ENCODE data around the gene VARS2. TPM values are rescaled to one million over a fixed set of nuclear protein-coding genes. Genes with fewer than 3 reads are reported as not detected.
"Not testable (repeated sequence)": the region's sequence is repeated elsewhere in the genome, so short reads cannot be mapped to it uniquely, and the experiment has no call there.

Gene VARS2
- polyA plus RNA-seq, 3 donors from 2014 or later: 12.0 to 17.5 (median 12.6) TPM

DNA sequence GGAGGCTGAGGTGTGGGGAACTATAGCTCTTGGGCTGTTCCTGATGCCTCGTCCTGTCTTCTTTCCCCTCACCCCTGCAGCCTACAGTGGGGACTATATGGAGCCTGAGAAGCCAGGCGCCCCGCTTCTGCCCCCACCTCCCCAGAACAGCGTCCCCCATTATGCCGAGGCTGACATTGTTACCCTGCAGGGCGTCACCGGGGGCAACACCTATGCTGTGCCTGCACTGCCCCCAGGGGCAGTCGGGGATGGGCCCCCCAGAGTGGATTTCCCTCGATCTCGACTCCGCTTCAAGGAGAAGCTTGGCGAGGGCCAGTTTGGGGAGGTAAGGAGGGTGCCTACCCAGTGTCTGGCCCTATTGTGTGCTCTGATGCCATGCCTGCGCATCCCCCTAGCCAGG, 17.5 kb upstream of the VARS2 start:
- no peaks in the 10 kb centered on the region for H3K4me1 Mint-ChIP-seq
- peaks cover 0 to 2% (median 0%) of the 10 kb centered on the region in 3 donors for H3K27me3 Mint-ChIP-seq (ENCODE audit: low read depth in 3 of 3)
- no peak overlapping the region for H3K27ac Mint-ChIP-seq
- peaks cover 7 to 24% (median 7%) of the 10 kb centered on the region in 3 donors for H3K36me3 Mint-ChIP-seq
- no peak overlapping the region for H3K4me3 Mint-ChIP-seq
- DNase-seq: no peak
- H3K9me3 Mint-ChIP-seq: no peaks in the 10 kb centered on the region

DNA sequence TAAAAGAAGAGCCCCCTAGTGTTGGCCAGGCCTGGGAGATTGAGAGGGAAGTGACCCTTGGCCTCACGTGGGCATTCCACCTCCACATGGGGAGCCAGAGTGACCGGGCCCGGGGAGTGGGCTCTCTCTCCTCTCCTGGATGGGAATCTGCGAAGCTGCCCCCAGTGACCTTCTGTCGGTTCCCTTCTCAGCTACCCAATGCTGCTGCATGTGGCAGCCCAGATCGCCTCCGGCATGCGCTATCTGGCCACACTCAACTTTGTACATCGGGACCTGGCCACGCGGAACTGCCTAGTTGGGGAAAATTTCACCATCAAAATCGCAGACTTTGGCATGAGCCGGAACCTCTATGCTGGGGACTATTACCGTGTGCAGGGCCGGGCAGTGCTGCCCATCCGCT, 16.2 kb upstream of the VARS2 start:
- H3K4me1 Mint-ChIP-seq: no peaks in the 10 kb centered on the region
- H3K4me3 Mint-ChIP-seq: no peak overlapping the region
- no peak for DNase-seq
- H3K36me3 Mint-ChIP-seq: peaks cover 7 to 18% (median 7%) of the 10 kb centered on the region in 3 donors
- no peaks in the 10 kb centered on the region for H3K9me3 Mint-ChIP-seq
- H3K27me3 Mint-ChIP-seq (ENCODE audit: low read depth in 3 of 3): peaks cover 0 to 2% (median 0%) of the 10 kb centered on the region in 3 donors
- H3K27ac Mint-ChIP-seq: no peak overlapping the region

DNA sequence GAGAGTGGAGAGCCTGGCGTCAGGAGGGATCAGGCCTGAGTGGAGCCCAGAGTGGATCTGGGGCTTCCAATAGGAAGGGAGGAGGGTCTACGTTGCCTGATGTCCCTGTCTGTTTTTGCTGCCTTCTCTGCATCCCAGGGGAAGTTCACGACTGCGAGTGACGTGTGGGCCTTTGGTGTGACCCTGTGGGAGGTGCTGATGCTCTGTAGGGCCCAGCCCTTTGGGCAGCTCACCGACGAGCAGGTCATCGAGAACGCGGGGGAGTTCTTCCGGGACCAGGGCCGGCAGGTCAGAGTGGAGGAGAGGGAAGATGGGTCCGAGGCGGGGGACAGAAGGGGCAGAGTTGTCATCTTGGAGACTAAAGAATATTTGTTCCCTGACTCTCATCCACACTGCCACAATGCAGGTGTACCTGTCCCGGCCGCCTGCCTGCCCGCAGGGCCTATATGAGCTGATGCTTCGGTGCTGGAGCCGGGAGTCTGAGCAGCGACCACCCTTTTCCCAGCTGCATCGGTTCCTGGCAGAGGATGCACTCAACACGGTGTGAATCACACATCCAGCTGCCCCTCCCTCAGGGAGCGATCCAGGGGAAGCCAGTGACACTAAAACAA, 15.2 kb upstream of the VARS2 start:
- no peak overlapping the region for H3K27ac Mint-ChIP-seq
- H3K27me3 Mint-ChIP-seq (ENCODE audit: low read depth in 3 of 3): peaks cover 0 to 3% (median 0%) of the 10 kb centered on the region in 3 donors
- H3K4me1 Mint-ChIP-seq: no peaks in the 10 kb centered on the region
- H3K4me3 Mint-ChIP-seq: no peak overlapping the region
- no peaks in the 10 kb centered on the region for H3K9me3 Mint-ChIP-seq
- DNase-seq: no peak
- H3K36me3 Mint-ChIP-seq: peaks cover 7 to 18% (median 7%) of the 10 kb centered on the region in 3 donors

DNA sequence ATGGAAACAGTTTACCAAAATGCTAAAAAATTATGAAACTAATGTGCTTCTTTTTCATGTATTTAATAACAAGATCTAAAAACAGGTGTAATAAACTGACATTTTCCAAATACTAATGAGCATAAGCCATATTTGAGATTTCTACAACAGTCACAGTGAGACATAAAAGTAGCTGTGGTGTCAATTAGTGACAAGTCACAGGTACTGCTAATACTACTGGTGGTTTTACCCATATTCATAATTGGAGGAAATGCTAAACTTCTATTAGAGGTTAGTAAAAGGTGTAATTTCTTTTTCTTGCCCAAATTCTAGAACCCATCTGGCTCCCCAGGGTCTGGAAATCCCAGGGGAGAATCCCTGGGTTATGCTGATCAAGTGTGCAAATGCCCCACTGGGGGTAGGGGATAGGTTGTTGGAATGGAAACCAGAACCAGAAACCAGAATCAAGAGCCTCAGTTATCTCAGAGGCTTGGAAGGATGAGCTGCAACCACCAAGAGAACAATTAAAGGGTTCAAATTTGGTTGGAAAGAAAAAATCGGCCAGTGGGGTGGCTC, 13.1 kb upstream of the VARS2 start:
- Mint-ChIP-seq H3K27ac (no peak overlapping the region), H3K27me3 (ENCODE audit: low read depth in 3 of 3) (peaks cover 0 to 3% (median 2%) of the 10 kb centered on the region in 3 donors), H3K9me3 (no peaks in the 10 kb centered on the region), H3K36me3 (peaks cover 0 to 8% (median 0%) of the 10 kb centered on the region in 3 donors), H3K4me3 (no peak overlapping the region), H3K4me1 (no peaks in the 10 kb centered on the region)
- DNase-seq: no peak

DNA sequence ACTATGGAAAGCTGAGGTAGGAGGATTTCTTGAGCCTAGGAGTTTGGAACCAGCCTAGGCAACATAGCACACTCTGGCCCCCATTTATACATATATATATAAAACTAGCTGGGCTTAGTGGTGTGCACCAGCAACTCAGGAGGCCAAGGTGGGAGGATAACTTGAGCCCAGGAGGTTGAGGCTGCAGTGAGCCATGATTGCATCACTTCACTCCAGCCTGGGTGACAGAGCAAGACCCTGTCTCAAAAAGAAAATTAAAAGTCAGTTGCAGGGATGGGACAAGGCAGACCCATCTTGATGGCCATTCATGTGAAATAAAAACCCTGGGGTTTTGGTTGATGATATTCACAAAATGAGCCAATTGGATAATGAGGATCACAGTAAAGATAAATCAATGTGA, 12.6 kb upstream of the VARS2 start:
- DNase-seq: no peak
- peaks cover 0 to 3% (median 2%) of the 10 kb centered on the region in 3 donors for H3K27me3 Mint-ChIP-seq (ENCODE audit: low read depth in 3 of 3)
- H3K36me3 Mint-ChIP-seq: peaks cover 0 to 8% (median 0%) of the 10 kb centered on the region in 3 donors
- H3K4me3 Mint-ChIP-seq: no peak overlapping the region
- H3K9me3 Mint-ChIP-seq: no peaks in the 10 kb centered on the region
- H3K27ac Mint-ChIP-seq: no peak overlapping the region
- H3K4me1 Mint-ChIP-seq: no peaks in the 10 kb centered on the region

DNA sequence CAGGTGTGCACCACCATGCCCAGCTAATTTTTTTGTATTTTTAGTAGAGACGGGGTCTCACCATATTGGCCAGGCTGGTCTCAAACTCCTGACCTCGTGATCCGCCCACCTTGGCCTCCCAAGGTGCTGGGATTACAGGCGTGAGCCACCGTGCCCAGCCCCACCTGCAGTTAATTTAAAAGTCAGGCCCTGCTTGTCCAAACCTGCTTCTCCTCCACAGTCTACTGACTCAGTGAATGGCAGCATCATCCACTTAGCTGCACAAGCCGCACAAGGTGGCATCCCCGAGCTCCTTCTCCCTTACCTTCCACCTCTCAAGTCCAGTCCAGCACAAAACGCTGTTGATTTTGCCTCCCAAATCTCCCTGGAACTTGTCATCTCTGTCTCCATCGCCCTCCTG, 11.8 kb upstream of the VARS2 start:
- H3K27me3 Mint-ChIP-seq (ENCODE audit: low read depth in 3 of 3); DNase-seq; H3K4me1 Mint-ChIP-seq; H3K9me3 Mint-ChIP-seq; H3K36me3 Mint-ChIP-seq; H3K4me3 Mint-ChIP-seq; H3K27ac Mint-ChIP-seq: not testable (repeated sequence)

DNA sequence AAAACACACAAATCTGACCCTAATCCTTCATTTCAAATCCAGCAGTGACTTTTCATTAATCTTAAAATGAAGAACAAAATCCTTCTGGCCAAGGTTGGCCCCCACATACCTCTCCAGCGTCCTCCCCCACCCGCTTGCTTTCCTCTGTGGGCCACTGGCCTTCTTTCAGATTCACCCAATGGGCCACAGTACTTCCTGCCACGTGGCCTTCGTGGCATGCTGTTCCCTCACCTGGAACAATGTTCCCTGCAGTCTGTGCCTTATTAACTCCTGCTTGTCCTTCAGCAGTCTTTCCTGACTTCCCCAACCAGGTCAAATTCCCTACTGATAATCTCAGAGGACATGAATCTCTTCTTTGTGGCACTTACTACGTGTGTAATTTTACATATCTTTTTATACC, 11.3 kb upstream of the VARS2 start:
- H3K27me3 Mint-ChIP-seq (ENCODE audit: low read depth in 3 of 3): peaks cover 2 to 3% (median 3%) of the 10 kb centered on the region in 3 donors
- H3K27ac Mint-ChIP-seq: no peak overlapping the region
- peaks cover 3 to 8% of the 10 kb centered on the region in 2 donors for H3K4me1 Mint-ChIP-seq
- no peak overlapping the region for H3K4me3 Mint-ChIP-seq
- peaks cover 0 to 8% (median 0%) of the 10 kb centered on the region in 3 donors for H3K36me3 Mint-ChIP-seq
- H3K9me3 Mint-ChIP-seq: no peaks in the 10 kb centered on the region
- no peak for DNase-seq

DNA sequence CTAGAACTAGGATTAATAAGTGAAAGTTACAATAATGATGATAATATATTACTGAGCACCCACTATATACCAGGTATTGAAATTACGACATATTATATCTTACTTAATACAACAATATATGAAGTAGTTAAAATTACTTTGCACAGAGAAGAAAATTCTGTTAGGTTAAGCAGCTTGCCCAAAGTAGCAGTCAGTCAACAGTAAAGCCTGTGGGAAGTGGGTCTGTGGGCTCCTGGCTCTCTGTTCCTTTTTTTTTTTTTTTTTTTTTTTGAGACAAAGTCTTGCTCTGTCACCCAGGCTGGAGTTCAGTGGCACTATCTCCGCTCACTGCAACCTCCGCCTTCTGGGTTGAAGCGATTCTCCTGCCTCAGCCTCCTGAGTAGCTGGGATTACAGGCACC, 10.8 kb upstream of the VARS2 start:
- Mint-ChIP-seq H3K27me3 (ENCODE audit: low read depth in 3 of 3) (peaks cover 2 to 3% (median 3%) of the 10 kb centered on the region in 3 donors), H3K4me1 (peaks cover 8 to 13% of the 10 kb centered on the region in 2 donors), H3K36me3 (peaks cover 0 to 5% (median 0%) of the 10 kb centered on the region in 3 donors), H3K27ac (no peak overlapping the region), H3K4me3 (no peak overlapping the region), H3K9me3 (no peaks in the 10 kb centered on the region)
- DNase-seq: no peak

DNA sequence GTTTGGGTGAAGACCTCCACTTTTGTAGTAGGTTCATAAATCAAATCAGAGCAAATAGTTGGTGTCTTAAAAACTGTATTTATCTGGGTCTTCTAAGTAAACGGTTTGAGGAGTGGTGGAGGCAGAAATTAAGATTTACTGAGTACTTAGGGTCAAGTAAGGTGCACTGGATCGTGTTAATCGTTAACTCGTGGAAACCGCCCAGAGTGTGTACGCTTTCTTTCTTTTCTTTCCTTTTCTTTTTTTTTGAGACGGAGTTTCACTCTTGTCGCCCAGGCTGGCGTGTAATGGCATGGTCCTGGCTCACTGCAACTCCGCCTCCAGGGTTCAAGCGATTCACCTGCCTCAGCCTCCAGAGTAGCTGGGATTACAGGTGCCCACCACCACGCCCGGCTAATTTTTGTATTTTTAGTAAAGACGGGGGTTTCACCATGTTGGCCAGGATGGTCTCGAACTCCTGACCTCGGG, 6.7 kb upstream of the VARS2 start:
- Mint-ChIP-seq H3K4me3 (peak overlapping the region; percentile 97 to 99 (median 98)), H3K27ac (peak overlapping the region in 2 of 6 donors; percentile 12 to 71), H3K4me1 (peaks cover 18 to 37% of the 10 kb centered on the region in 2 donors), H3K36me3 (peaks cover 9 to 16% (median 12%) of the 10 kb centered on the region in 3 donors)
- not testable (repeated sequence) for H3K27me3 Mint-ChIP-seq (ENCODE audit: low read depth in 3 of 3); DNase-seq; H3K9me3 Mint-ChIP-seq

DNA sequence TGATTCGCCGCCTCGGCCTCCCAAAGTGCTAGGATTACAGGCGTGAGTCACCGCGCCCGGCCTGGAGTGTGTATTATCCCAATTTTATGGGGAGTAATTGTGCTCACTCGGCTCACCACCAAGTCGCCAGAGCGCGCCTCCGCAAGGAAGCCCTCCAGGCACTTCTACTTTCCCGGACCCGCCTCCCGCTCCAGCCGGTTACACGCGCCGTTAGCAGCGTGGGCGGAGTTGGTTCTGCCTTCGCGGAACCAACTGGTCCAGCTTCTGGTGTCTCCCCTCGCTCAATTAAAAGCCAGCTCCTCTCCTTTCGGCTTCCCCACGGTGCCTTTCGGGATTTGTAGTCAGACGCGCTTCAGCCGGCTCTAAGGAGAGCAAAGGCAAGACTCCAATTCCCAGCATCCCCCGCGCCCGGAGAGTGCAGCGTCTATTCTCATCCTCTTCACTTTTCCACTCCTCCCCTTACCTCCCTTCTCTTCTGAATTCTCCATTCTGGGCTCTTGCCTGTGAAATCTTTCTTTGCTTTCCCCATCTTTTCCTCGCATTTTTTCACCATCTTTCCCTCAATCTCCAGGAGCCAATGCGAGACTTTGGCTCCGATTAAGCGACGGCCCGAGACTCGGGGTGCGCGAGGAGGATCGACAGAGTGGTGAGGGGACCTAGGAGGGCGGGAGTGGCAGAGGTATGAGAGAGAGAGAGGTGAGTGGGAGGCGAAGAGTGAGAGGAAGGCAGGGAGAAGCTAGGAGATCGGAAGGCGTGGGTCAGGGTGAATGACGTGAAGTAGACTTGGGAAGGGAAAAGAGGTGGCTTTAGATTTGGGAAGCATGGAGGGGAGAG, 6.1 kb upstream of the VARS2 start, which contains the start of gene GTF2H4:
Gene GTF2H4, plus strand, starts transcription at position 450 of the 834 bp plus-strand sequence.
- H3K4me3 Mint-ChIP-seq: peak within 1 kb of the TSS; percentile 97 to 99 (median 98)
- H3K27me3 Mint-ChIP-seq (ENCODE audit: low read depth in 3 of 3): peaks cover 2 to 3% (median 3%) of the 10 kb centered on the region in 3 donors
- peak; percentile 87 to 91 (median 88) for DNase-seq
- H3K9me3 Mint-ChIP-seq: no peaks in the 10 kb centered on the region
- H3K4me1 Mint-ChIP-seq: peaks cover 18 to 43% of the 10 kb centered on the region in 2 donors
- peaks cover 9 to 19% (median 12%) of the 10 kb centered on the region in 3 donors for H3K36me3 Mint-ChIP-seq
- peak within 1 kb of the TSS; percentile 51 to 88 (median 75) for H3K27ac Mint-ChIP-seq

DNA sequence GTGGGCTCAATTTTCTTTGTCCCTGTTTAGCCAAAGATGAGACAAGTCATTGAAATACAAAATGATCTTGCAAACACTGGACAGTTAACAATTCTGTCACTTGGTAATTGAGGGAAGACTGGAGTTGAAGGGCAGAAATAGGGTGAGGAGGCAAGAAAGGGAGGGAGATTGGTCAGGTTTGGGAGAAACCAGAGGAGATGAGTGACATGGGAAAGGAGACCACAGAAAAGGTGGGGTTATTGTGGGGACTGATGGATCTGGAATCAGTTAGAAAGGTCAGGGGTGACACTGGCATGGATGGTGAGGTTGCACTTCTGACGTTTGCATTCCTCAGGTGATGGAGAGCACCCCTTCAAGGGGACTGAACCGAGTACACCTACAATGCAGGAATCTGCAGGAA, 5.3 kb upstream of the VARS2 start:
- peaks cover 9 to 19% (median 12%) of the 10 kb centered on the region in 3 donors for H3K36me3 Mint-ChIP-seq
- H3K4me1 Mint-ChIP-seq: peaks cover 23 to 50% of the 10 kb centered on the region in 2 donors
- peaks cover under 1 to 4% (median 2%) of the 10 kb centered on the region in 3 donors for H3K27me3 Mint-ChIP-seq (ENCODE audit: low read depth in 3 of 3)
- peak overlapping the region; percentile 97 to 99 (median 98) for H3K4me3 Mint-ChIP-seq
- no peak for DNase-seq
- H3K9me3 Mint-ChIP-seq: no peaks in the 10 kb centered on the region
- H3K27ac Mint-ChIP-seq: peak overlapping the region in 5 of 6 donors; percentile 51 to 88 (median 79)

DNA sequence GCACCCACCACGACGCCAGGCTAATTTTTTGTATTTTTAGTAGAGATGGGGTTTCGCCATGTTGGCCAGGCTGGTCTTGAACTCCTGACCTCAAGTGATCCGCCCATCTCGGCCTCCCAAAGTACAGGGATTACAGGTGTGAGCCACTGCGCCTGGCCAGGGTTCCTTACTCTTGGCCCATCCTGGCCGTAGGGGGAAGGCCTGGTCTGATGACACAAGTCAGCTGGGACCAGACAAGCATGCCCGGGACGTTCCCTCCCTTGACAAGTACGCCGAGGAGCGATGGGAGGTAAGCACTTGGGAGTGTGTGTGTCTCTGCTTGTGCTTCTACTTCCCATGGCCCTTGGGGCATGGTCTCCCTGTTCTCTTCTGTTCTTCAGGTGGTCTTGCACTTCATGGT, 3.6 kb upstream of the VARS2 start:
- H3K9me3 Mint-ChIP-seq; DNase-seq; H3K27ac Mint-ChIP-seq; H3K27me3 Mint-ChIP-seq (ENCODE audit: low read depth in 3 of 3): not testable (repeated sequence)
- H3K36me3 Mint-ChIP-seq: peaks cover 9 to 19% (median 12%) of the 10 kb centered on the region in 3 donors
- peaks cover 32 to 63% of the 10 kb centered on the region in 2 donors for H3K4me1 Mint-ChIP-seq
- H3K4me3 Mint-ChIP-seq: peak overlapping the region in 1 of 5 donors; percentile 51

DNA sequence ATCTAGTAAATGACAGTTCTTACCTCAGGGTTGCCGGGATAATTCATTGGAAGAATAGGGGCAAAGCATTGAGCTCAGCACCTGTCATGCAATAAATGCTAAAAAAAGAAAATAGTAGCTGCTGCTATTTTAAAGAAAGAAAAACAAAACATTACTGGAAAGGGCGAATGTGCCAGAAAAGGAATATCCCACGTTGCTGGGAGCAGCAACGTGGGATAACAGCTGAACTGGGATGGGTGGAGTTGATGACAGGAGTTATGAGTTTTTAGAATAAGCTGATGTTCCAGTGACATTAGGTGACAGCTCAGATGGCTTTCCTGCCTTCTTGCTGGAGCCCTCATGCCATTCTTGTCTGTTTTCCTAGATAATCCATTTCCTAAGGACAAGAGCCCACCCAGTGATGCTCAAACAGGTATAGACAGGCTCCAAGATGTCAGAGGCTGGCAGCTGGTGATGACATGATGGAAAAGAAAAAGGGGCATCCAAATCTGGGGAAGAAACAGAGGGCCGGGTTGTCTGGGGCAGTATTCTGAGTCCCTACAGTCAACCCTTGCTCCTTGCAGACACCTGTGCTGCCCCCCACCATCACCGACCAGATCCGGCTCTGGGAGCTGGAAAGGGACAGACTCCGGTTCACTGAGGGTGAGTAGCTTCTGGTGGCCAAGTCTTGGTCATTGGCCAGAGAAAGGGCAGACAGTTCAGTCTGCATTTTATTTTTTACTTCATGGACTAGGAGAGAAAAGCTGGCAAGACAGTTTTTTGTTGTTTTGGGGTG, 1.1 kb upstream of the VARS2 start:
- no peak for DNase-seq
- peaks cover 1 to 6% (median 3%) of the 10 kb centered on the region in 3 donors for H3K27me3 Mint-ChIP-seq (ENCODE audit: low read depth in 3 of 3)
- peaks cover 16 to 30% (median 24%) of the 10 kb centered on the region in 3 donors for H3K36me3 Mint-ChIP-seq
- H3K4me1 Mint-ChIP-seq: peaks cover 33 to 67% of the 10 kb centered on the region in 2 donors
- H3K9me3 Mint-ChIP-seq: no peaks in the 10 kb centered on the region
- H3K4me3 Mint-ChIP-seq: peak overlapping the region; percentile 87 to 98 (median 91)
- peak overlapping the region in 4 of 6 donors; percentile 9 to 80 (median 48) for H3K27ac Mint-ChIP-seq

Data from immature natural killer cell (primary cell).